Vagina (tissue), 2 donors: Measurements from ENCODE around the gene CCDC9B. TPM values are rescaled to one million over a fixed set of nuclear protein-coding genes. Genes with fewer than 3 reads are reported as not detected.

Experiments
- DNase-seq, 2 donors: peaks; one replicate each; pipeline ENCODE4 v3.0.0-alpha.2; 2017; ENCODE audit errors: extremely low spot score in 2 of 2
- H3K27ac ChIP-seq: fragments of 200-600 bp; sonication (generic); one replicate; pipeline ENCODE4 v1.5.1; 2019
- H3K27me3 ChIP-seq: fragments of 200-600 bp; sonication (generic); one replicate; pipeline ENCODE4 v1.5.1; 2019
- H3K36me3 ChIP-seq, 2 donors: fragments of 200-600 bp; sonication (generic); one replicate each; pipeline ENCODE4 v1.5.1; 2017 to 2019
- H3K4me1 ChIP-seq: fragments of 200-600 bp; sonication (generic); one replicate; pipeline ENCODE4 v1.5.1; 2019
- H3K4me3 ChIP-seq, 2 donors: fragments of 200-600 bp; sonication (generic); 1 replicate in 1 of 2; 2 replicates in 1 of 2; pipeline ENCODE4 v1.5.1; 2016 to 2019
- H3K9me3 ChIP-seq: fragments of 200-600 bp; sonication (generic); one replicate; pipeline ENCODE4 v1.5.1; 2019
- POLR2A ChIP-seq, 2 donors: fragments of 450-650 bp; IDR thresholded peaks; one replicate each; pipeline ENCODE4 v1.6.1; 2017; ENCODE audit warnings: antibody characterized with exemption in 2 of 2, mild to moderate bottlenecking in 2 of 2, moderate library complexity in 2 of 2
- POLR2AphosphoS5 ChIP-seq, 2 donors: sonication (generic); formaldehyde crosslinking; IDR thresholded peaks; one replicate each; pipeline ENCODE4 v1.9.0; 2017; ENCODE audit warnings: antibody characterized with exemption in 2 of 2, mild to moderate bottlenecking in 2 of 2, low read depth in 1 of 2; ENCODE audit not compliant: insufficient read depth in 1 of 2
- intact Hi-C: fragments of 100-400 bp; cut with DNase I; formaldehyde crosslinking; loops from one replicate; pipeline ENCODE4 v1.15.1; 2023
- total RNA-seq: library from RNA; depleted of rRNA; stranded (reverse); fragments of >200 nt; gene quantifications from one replicate; pipeline ENCODE4 v1.2.3, GENCODE V29; 2016
- TF ChIP-seq, protein P1 (sequence below), 3 experiments: fragments of 450-650 bp in 2 of 3; fragments of 200-600 bp in 1 of 3; sonication (generic) in 1 of 3; IDR thresholded peaks; one replicate each; pipeline ENCODE4 v1.5.1; 2017 to 2019; ENCODE audit warnings: antibody characterized with exemption in 3 of 3, mild to moderate bottlenecking in 2 of 3, moderate library complexity in 2 of 3

The CCDC9B gene
- total RNA-seq, 1 donor from 2014 or later = 16.0 TPM

DNA sequence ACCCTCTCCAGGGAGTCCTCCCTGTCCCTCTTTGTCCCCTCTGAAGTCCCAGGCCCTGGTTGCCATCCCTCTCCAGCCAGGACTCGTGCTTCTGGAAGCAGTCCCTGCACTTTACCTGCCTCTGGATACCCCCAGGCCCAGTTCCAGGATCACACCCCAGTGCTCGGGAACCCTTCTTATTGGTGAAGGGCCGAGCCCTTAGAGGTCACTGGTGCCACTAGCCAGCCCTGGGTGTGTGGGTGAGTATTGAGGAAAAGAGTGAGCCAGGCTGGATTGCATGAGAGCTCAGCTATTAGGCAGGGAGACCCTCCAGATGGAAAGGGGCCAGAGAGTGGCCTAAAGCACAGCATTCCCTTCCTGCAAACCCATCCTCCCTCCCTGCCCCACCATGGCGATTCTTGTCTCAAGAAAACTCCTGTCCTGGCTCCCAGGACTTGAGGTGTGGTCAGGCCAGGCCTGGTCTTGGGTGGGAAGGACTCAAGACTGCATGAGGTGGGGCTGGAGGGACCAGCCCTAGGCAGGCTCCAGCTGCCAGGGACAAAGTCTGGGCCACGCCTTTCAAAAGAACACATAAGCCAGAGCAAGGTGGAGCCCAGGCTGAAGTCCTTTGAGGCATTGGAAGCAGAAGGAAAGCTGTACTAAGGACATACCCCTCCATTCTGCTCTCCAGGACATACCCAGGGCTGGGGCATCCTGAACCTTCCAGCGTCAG lies 5.3 kb upstream of the CCDC9B start:
- intact Hi-C loops = loop anchor here (10.0 kb wide), 1 partner anchor 79 kb away; no protein-coding TSS in a partner anchor
- Histone ChIP-seq H3K36me3 (no peaks in the 10 kb centered on the region), H3K9me3 (no peaks in the 10 kb centered on the region), H3K27me3 (no peaks in the 10 kb centered on the region), H3K27ac (no peak overlapping the region), H3K4me1 (peaks cover 32% of the 10 kb centered on the region), H3K4me3 (no peak overlapping the region)
- TF ChIP-seq POLR2A (IDR thresholded peaks at IDR 0.05) (no peak), POLR2AphosphoS5 (IDR thresholded peaks at IDR 0.05; ENCODE audit: insufficient read depth in 1 of 2, low read depth in 1 of 2) (no peak)
- TF ChIP-seq, protein P1, sequence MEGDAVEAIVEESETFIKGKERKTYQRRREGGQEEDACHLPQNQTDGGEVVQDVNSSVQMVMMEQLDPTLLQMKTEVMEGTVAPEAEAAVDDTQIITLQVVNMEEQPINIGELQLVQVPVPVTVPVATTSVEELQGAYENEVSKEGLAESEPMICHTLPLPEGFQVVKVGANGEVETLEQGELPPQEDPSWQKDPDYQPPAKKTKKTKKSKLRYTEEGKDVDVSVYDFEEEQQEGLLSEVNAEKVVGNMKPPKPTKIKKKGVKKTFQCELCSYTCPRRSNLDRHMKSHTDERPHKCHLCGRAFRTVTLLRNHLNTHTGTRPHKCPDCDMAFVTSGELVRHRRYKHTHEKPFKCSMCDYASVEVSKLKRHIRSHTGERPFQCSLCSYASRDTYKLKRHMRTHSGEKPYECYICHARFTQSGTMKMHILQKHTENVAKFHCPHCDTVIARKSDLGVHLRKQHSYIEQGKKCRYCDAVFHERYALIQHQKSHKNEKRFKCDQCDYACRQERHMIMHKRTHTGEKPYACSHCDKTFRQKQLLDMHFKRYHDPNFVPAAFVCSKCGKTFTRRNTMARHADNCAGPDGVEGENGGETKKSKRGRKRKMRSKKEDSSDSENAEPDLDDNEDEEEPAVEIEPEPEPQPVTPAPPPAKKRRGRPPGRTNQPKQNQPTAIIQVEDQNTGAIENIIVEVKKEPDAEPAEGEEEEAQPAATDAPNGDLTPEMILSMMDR (IDR thresholded peaks at IDR 0.05) = no peak
- DNase-seq = no peak

DNA sequence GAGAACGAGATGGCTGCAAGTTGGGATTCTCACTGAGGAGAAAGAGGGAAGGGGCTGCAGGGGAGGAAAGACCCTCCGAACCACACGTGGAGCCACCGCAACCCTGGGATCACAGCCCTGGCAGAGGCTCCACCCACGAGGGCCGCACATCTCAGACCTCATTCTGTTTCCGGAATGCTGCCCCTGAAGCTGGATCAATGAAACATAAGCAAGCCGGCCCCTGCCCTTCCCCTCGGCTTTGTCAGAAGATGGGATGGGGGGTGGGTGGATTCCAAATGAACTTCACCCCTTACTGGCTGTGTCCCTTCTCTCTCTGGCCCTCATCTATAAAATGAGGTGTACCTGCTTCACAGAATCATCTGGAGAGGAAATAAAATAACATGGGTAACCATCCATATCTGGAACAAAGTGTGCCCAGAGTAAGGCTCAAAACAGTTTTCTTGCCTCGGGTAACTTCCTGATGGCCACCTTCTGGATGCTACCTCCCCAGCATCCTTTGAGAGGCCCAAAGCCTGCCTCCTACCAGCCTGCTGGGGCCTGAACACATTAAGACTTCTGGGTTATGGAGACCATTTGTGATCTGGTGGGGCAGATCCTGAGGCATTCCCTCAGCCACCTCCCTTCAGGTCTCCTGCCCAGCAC lies 4.6 kb upstream of the CCDC9B start:
- no peaks in the 10 kb centered on the region for H3K36me3 ChIP-seq
- no peaks in the 10 kb centered on the region for H3K27me3 ChIP-seq
- H3K9me3 ChIP-seq = no peaks in the 10 kb centered on the region
- intact Hi-C loops = loop anchor here (10.0 kb wide), 1 partner anchor 79 kb away; no protein-coding TSS in a partner anchor
- TF ChIP-seq POLR2A (IDR thresholded peaks at IDR 0.05) = no peak
- TF ChIP-seq, protein P1 (IDR thresholded peaks at IDR 0.05) = no peak
- no peak overlapping the region for H3K27ac ChIP-seq
- DNase-seq = no peak
- H3K4me1 ChIP-seq = peaks cover 39% of the 10 kb centered on the region
- H3K4me3 ChIP-seq = no peak overlapping the region

DNA sequence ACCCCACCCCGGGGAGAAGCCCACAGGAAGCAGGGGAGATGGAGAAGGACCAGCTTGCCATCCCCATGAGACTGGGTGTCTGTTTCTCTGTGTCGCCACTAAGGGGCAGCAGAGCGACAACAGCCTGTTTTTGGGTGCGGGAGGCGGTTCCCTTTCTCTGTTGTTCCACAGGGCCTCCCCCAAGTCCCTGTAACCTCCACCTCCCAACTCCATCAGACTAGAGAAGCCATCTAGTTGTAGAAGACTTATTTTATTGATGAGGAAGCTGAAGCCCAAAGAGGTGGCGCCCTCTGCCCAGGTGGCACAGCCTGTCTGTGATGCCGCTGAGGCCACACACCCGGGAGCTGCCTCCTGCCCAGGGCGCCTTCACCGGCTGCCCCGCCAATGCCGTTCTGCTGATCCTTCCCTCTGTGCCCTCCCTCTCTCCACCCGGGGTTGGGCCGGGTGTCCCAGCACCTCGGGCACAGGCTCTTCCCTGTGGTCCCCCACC lies 3.9 kb upstream of the CCDC9B start:
- Histone ChIP-seq H3K9me3 (no peaks in the 10 kb centered on the region), H3K27ac (no peak overlapping the region), H3K4me1 (peaks cover 46% of the 10 kb centered on the region), H3K4me3 (no peak overlapping the region), H3K27me3 (no peaks in the 10 kb centered on the region), H3K36me3 (no peaks in the 10 kb centered on the region)
- TF ChIP-seq POLR2AphosphoS5 (IDR thresholded peaks at IDR 0.05; ENCODE audit: insufficient read depth in 1 of 2, low read depth in 1 of 2) = no peak
- TF ChIP-seq, protein P1 (IDR thresholded peaks at IDR 0.05) = peak in 2 of 3 experiments; percentile 41 to 70
- no peak for TF ChIP-seq POLR2A (IDR thresholded peaks at IDR 0.05)
- intact Hi-C loops = loop anchor here (10.0 kb wide), 1 partner anchor 80 kb away; no protein-coding TSS in a partner anchor
- DNase-seq = no peak

DNA sequence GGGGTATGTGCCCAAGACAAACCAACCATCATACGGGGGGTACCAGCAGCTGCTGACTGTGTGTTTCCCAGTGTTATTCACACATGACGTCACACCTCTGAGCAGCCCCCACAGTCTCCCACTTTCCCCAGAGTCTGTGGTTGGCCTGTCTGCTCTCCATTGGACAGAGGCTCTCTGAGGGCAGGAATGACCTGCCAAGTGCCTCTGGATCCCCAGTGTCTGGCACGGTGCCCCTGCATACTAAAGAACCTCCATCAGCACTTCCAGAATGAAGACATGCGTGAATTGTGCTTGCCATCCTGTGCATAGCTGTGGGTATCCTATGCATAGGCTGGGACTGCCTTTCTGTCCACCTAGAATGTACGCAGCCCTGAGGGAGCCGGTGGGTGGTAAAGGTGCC lies 3.5 kb upstream of the CCDC9B start:
- H3K27ac ChIP-seq = peak overlapping the region; percentile 94
- TF ChIP-seq, protein P1 (IDR thresholded peaks at IDR 0.05) = no peak
- TF ChIP-seq POLR2AphosphoS5 (IDR thresholded peaks at IDR 0.05; ENCODE audit: insufficient read depth in 1 of 2, low read depth in 1 of 2) = no peak
- no peak for TF ChIP-seq POLR2A (IDR thresholded peaks at IDR 0.05)
- H3K4me1 ChIP-seq = peaks cover 51% of the 10 kb centered on the region
- intact Hi-C loops = loop anchor here (10.0 kb wide), 1 partner anchor 81 kb away; no protein-coding TSS in a partner anchor
- no peaks in the 10 kb centered on the region for H3K27me3 ChIP-seq
- H3K36me3 ChIP-seq = no peaks in the 10 kb centered on the region
- H3K4me3 ChIP-seq = no peak overlapping the region
- no peak for DNase-seq
- no peaks in the 10 kb centered on the region for H3K9me3 ChIP-seq
